Cardiac muscle cell (in vitro differentiated cells and primary cell): ENCODE data around the gene APBA2. TPM values are rescaled to one million over a fixed set of nuclear protein-coding genes. Genes with fewer than 3 reads are reported as not detected.
A peak's percentile ranks its signal among the peaks of the same experiment; 100 is the strongest.

Experiments used
- DNase-seq, 2 donors: peaks; one replicate each; pipeline versions ENCODE4 v3.0.0 to v3.0.0-alpha.2; 2010 to 2017; ENCODE audit warnings: low read depth in 1 of 2, low spot score in 1 of 2
- H3K27ac ChIP-seq: fragments of 200-600 bp; sonication (generic); 2 replicates; pipeline ENCODE4 v1.5.1; 2016
- H3K27me3 ChIP-seq: fragments of 200-600 bp; sonication (generic); 2 replicates; pipeline ENCODE4 v1.6.0; 2016; ENCODE audit warnings: control low read depth
- H3K36me3 ChIP-seq: fragments of 200-600 bp; sonication (generic); 2 replicates; pipeline ENCODE4 v1.5.1; 2016; ENCODE audit warnings: control low read depth
- H3K4me1 ChIP-seq: fragments of 200-600 bp; sonication (generic); 2 replicates; pipeline ENCODE4 v1.8.1; 2017; ENCODE audit warnings: low read depth, mild to moderate bottlenecking, mixed run types
- H3K4me3 ChIP-seq: fragments of 200-600 bp; sonication (generic); 2 replicates; pipeline ENCODE4 v1.5.1; 2016; ENCODE audit warnings: mild to moderate bottlenecking
- H3K9me3 ChIP-seq: fragments of 200-600 bp; sonication (generic); 2 replicates; pipeline ENCODE4 v1.5.1; 2017; ENCODE audit warnings: low read depth, mild to moderate bottlenecking, control low read depth
- polyA plus RNA-seq: library from polyadenylated mRNA; unstranded; fragments of >200 nt; fragmentation: Nextera tagmentation; extraction: Ambion mirVana; gene quantifications from 2 replicates; pipeline ENCODE4 v1.2.1, GENCODE V29; 2016
- total RNA-seq: library from RNA; depleted of rRNA; stranded (reverse); fragments of >200 nt; gene quantifications from 2 replicates; pipeline ENCODE4 v1.2.3, GENCODE V29; 2016
- TF ChIP-seq, protein P1 (sequence below): IDR thresholded peaks from 2 replicates; pipeline ENCODE4 v1.5.1; 2012; ENCODE audit warnings: low read depth, mild to moderate bottlenecking, low read length

APBA2 gene
- total and polyA plus RNA-seq, 2 experiments from 2014 or later, result 20.5 to 33.2 TPM

- DNase-seq, result no peak
- Histone ChIP-seq H3K36me3 (no peaks in the 10 kb centered on the region), H3K4me1 (no peaks in the 10 kb centered on the region), H3K27me3 (no peaks in the 10 kb centered on the region), H3K9me3 (no peaks in the 10 kb centered on the region), H3K27ac (no peak overlapping the region), H3K4me3 (no peak overlapping the region)
- TF ChIP-seq, protein P1, sequence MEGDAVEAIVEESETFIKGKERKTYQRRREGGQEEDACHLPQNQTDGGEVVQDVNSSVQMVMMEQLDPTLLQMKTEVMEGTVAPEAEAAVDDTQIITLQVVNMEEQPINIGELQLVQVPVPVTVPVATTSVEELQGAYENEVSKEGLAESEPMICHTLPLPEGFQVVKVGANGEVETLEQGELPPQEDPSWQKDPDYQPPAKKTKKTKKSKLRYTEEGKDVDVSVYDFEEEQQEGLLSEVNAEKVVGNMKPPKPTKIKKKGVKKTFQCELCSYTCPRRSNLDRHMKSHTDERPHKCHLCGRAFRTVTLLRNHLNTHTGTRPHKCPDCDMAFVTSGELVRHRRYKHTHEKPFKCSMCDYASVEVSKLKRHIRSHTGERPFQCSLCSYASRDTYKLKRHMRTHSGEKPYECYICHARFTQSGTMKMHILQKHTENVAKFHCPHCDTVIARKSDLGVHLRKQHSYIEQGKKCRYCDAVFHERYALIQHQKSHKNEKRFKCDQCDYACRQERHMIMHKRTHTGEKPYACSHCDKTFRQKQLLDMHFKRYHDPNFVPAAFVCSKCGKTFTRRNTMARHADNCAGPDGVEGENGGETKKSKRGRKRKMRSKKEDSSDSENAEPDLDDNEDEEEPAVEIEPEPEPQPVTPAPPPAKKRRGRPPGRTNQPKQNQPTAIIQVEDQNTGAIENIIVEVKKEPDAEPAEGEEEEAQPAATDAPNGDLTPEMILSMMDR, result no peak
These were observed 200.2 kb downstream of the APBA2 start for GRCh38 chr15:29086001-29086400.

- no peak overlapping the region for H3K4me3 ChIP-seq
- no peaks in the 10 kb centered on the region for H3K36me3 ChIP-seq
- H3K4me1 ChIP-seq, result no peaks in the 10 kb centered on the region
- no peak for DNase-seq
- H3K27me3 ChIP-seq, result no peaks in the 10 kb centered on the region
- TF ChIP-seq, protein P1, result no peak
- H3K9me3 ChIP-seq, result no peaks in the 10 kb centered on the region
- no peak overlapping the region for H3K27ac ChIP-seq
These were observed 201.1 kb downstream of the APBA2 start for GRCh38 chr15:29086891-29087290.

- Histone ChIP-seq H3K27me3 (no peaks in the 10 kb centered on the region), H3K4me1 (no peaks in the 10 kb centered on the region), H3K9me3 (no peaks in the 10 kb centered on the region), H3K4me3 (no peak overlapping the region), H3K36me3 (no peaks in the 10 kb centered on the region), H3K27ac (no peak overlapping the region)
- DNase-seq, result no peak
- TF ChIP-seq, protein P1, result no peak
These were observed 201.9 kb downstream of the APBA2 start for GRCh38 chr15:29087521-29088285.

GRCh38 chr15:29088666-29089065 is 202.9 kb downstream of the APBA2 start:
- no peaks in the 10 kb centered on the region for H3K4me1 ChIP-seq
- H3K27me3 ChIP-seq, result no peaks in the 10 kb centered on the region
- no peaks in the 10 kb centered on the region for H3K9me3 ChIP-seq
- no peak overlapping the region for H3K4me3 ChIP-seq
- no peak for DNase-seq
- H3K27ac ChIP-seq, result no peak overlapping the region
- TF ChIP-seq, protein P1, result no peak
- no peaks in the 10 kb centered on the region for H3K36me3 ChIP-seq

- no peak overlapping the region for H3K4me3 ChIP-seq
- no peaks in the 10 kb centered on the region for H3K4me1 ChIP-seq
- TF ChIP-seq, protein P1, result peak; percentile 8
- H3K27ac ChIP-seq, result no peak overlapping the region
- H3K9me3 ChIP-seq, result no peaks in the 10 kb centered on the region
- peak in 1 of 2 donors; percentile 25 for DNase-seq
- no peaks in the 10 kb centered on the region for H3K27me3 ChIP-seq
- no peaks in the 10 kb centered on the region for H3K36me3 ChIP-seq
These were observed 204.2 kb downstream of the APBA2 start for GRCh38 chr15:29089731-29090616.
